K562 treated with DMSO at 1 percent for 4 hours (cell line): ENCODE results near the gene PRRX1. TPM values are rescaled to one million over a fixed set of nuclear protein-coding genes. Genes with fewer than 3 reads are reported as not detected.

Source experiments
- total RNA-seq: library from RNA; unstranded; fragments of 300-600 nt; gene quantifications from 2 replicates; pipeline ENCODE4 v1.2.3, GENCODE V29; 2022; ENCODE audit not compliant: insufficient read depth

The PRRX1 gene
- not detected in 2 replicates for total RNA-seq

DNA sequence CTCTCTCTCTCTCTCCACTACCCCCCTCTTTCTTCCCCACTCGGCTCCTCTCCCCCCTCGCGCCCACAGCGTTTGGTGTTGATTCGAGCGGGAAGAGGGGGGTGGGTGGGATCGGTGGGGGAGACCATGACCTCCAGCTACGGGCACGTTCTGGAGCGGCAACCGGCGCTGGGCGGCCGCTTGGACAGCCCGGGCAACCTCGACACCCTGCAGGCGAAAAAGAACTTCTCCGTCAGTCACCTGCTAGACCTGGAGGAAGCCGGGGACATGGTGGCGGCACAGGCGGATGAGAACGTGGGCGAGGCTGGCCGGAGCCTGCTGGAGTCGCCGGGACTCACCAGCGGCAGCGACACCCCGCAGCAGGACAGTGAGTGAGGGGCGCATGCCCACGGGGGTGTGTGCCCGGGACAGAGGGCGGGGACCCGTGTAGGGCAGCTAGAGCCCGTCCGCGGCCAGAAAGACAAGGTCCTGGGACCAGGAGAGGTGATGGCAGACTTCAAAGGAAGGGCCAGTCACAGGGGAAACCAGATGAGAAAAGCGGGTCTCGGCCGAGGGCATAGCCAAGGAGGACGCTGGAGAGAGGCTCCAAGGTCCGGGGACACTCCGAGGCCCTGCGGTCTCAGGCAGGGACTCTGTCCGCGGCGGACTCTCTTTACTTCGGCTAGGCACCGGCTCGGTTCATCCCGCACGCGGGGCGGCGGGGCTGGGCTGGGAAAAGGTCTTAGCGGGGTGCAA lies at the start of gene PRRX1:
Gene PRRX1 (plus strand): TSS at position 39 of the 735 bp plus-strand sequence. CDS start 88 bp downstream, at position 127.

Other genes starting within 250 kb of the PRRX1 start
- gene GORAB, start 132.0 kb upstream of the PRRX1 start, total RNA-seq, result 5.3 and 6.5 TPM in 2 replicates